K562 (cell line): ENCODE data around the gene MME. TPM values are rescaled to one million over a fixed set of nuclear protein-coding genes. Genes with fewer than 3 reads are reported as not detected.
A peak's percentile ranks its signal among the peaks of the same experiment; 100 is the strongest.

Source experiments
- ATAC-seq: fragments of 200-7000 bp; cut with Tn5 transposase; 3 replicates; pipeline ENCODE4 v1.9.1; 2020; ENCODE audit warnings: moderate library complexity
- BruUV-seq: library from RNA; stranded (reverse); fragments of 400-500 nt; replicated peaks from 2 replicates; lab custom pipeline; 2021; lab: Mats Ljungman, UMichigan
- CTCF ChIA-PET: fragments of 300-600 bp; formaldehyde crosslinking; extraction: SDS; loops from one replicate; lab custom pipeline; 2021; ENCODE audit warnings: low intra/inter-chr PET ratio; lab: Yijun Ruan, JAX
- POLR2A ChIA-PET: fragments of 300-600, 350-650 bp; sonication (Branson Sonifier 250); formaldehyde crosslinking; extraction: SDS; loops from one replicate; lab custom pipeline; 2021; ENCODE audit warnings: antibody characterized with exemption, inconsistent platforms; lab: Yijun Ruan, JAX
- DNase-seq, 4 experiments: peaks; one replicate each; pipeline versions ENCODE4 v3.0.0 to v3.0.0-alpha.2; 2011 to 2018; ENCODE audit warnings: low spot score in 3 of 4, mixed read lengths in 3 of 4; ENCODE audit errors: extremely low read depth in 1 of 4
- FAIRE-seq: peaks from 2 replicates; lab custom pipeline; 2011; peaks lifted over from hg19 to GRCh38; lab: Jason Lieb, UNC
- H2AFZ ChIP-seq: 2 replicates; pipeline ENCODE4 v1.6.0; 2011; ENCODE audit warnings: low read depth, low read length, control low read depth, inconsistent platforms
- H3K27ac ChIP-seq: fragments of 200-600 bp; 3 replicates; pipeline ENCODE4 v1.8.0; 2011; ENCODE audit warnings: low read depth, mild to moderate bottlenecking, control low read depth, inconsistent platforms, low read length, moderate library complexity, mixed read lengths; ENCODE audit errors: extremely low read depth
- H3K27me3 ChIP-seq, 2 experiments: fragments of 300-600 bp in 1 of 2; 2 replicates in 1 of 2; 3 replicates in 1 of 2; pipeline versions ENCODE4 v1.6.0 to v1.8.0; 2011; ENCODE audit warnings: inconsistent platforms in 2 of 2, low read length in 2 of 2, mild to moderate bottlenecking in 1 of 2, mixed read lengths in 1 of 2, moderate library complexity in 1 of 2; ENCODE audit not compliant: control insufficient read depth in 2 of 2, insufficient read depth in 2 of 2
- H3K36me3 ChIP-seq: fragments of 300-600 bp; 3 replicates; pipeline ENCODE4 v1.8.0; 2011; ENCODE audit warnings: mild to moderate bottlenecking, low read length, inconsistent platforms; ENCODE audit not compliant: control insufficient read depth, insufficient read depth
- H3K4me1 ChIP-seq, 2 experiments: fragments of 200-600 bp in 1 of 2; replicated peaks in 1 of 2; 2 replicates in 1 of 2; 3 replicates in 1 of 2; pipeline versions ENCODE4 v1.5.1 to v1.8.0; 2011; ENCODE audit warnings: inconsistent platforms in 2 of 2, low read length in 2 of 2, mild to moderate bottlenecking in 1 of 2, mixed read lengths in 1 of 2, moderate library complexity in 1 of 2; ENCODE audit not compliant: control insufficient read depth in 2 of 2, insufficient read depth in 2 of 2
- H3K4me2 ChIP-seq: 2 replicates; pipeline ENCODE4 v1.6.1; 2011; ENCODE audit warnings: low read length, control low read depth, inconsistent platforms, mixed read lengths; ENCODE audit not compliant: insufficient read depth
- H3K4me3 ChIP-seq: fragments of 200-600 bp; sonication (generic), shearing (Covaris generic); 2 replicates; pipeline ENCODE4 v1.5.1; 2016; ENCODE audit warnings: control low read depth, inconsistent platforms
- H3K79me2 ChIP-seq: fragments of 200-600 bp; 3 replicates; pipeline ENCODE4 v1.8.0; 2011; ENCODE audit warnings: low read length, inconsistent platforms; ENCODE audit not compliant: control insufficient read depth, insufficient read depth
- H3K9ac ChIP-seq, 2 experiments: 2 replicates each; pipeline versions ENCODE4 v1.6.0 to v1.6.1; 2011; ENCODE audit warnings: low read depth in 2 of 2, low read length in 2 of 2, control low read depth in 1 of 2, inconsistent platforms in 1 of 2, mild to moderate bottlenecking in 1 of 2, mixed read lengths in 1 of 2; ENCODE audit not compliant: insufficient read depth in 1 of 2
- H3K9me1 ChIP-seq: one replicate; pipeline ENCODE4 v1.6.0; 2011; ENCODE audit warnings: inconsistent platforms, mild to moderate bottlenecking, low read length, moderate library complexity; ENCODE audit not compliant: control insufficient read depth, insufficient read depth
- H3K9me3 ChIP-seq: replicated peaks from 2 replicates; pipeline ENCODE4 v1.5.1; 2011; ENCODE audit warnings: low read depth, low read length, inconsistent platforms; ENCODE audit not compliant: control insufficient read depth, insufficient read depth
- H4K20me1 ChIP-seq: replicated peaks from 2 replicates; pipeline ENCODE4 v1.6.1; 2011; ENCODE audit warnings: low read length, inconsistent platforms, mixed read lengths; ENCODE audit not compliant: control insufficient read depth, insufficient read depth
- ASH1L ChIP-seq: fragments of 450-650 bp; IDR thresholded peaks from 2 replicates; pipeline ENCODE4 v1.6.1; 2018; ENCODE audit warnings: borderline replicate concordance, mild to moderate bottlenecking, low read depth; ENCODE audit not compliant: partially characterized antibody
- CEBPG ChIP-seq, 3 experiments: fragments of 200-800 bp in 1 of 3; sonication (Bioruptor generic) in 1 of 3; sonication (generic) in 1 of 3; formaldehyde crosslinking in 1 of 3; IDR thresholded peaks in 2 of 3; conservative IDR thresholded peaks in 1 of 3; 2 replicates each; pipeline versions ENCODE4 v1.6.1 to v1.8.0; 2016 to 2022; ENCODE audit warnings: missing compliant biosample characterization in 2 of 3, missing genetic modification characterization in 2 of 3, mild to moderate bottlenecking in 1 of 3, missing genetic modification reagents in 1 of 3
- CREBBP ChIP-seq: IDR thresholded peaks from one replicate; pipeline ENCODE4 v1.6.1; 2012; ENCODE audit warnings: low read depth, mild to moderate bottlenecking, control low read depth, inconsistent platforms, low read length
- E2F1 ChIP-seq: sonication (generic); formaldehyde crosslinking; IDR thresholded peaks from 2 replicates; pipeline ENCODE4 v1.8.1; 2023; ENCODE audit warnings: mild to moderate bottlenecking, missing genetic modification reagents, moderate library complexity
- HDAC8 ChIP-seq: fragments of 450-650 bp; IDR thresholded peaks from 2 replicates; pipeline ENCODE4 v1.6.1; 2016; ENCODE audit warnings: mild to moderate bottlenecking, missing genetic modification characterization, moderate library complexity, missing compliant biosample characterization
- PATZ1 ChIP-seq: fragments of 250-450 bp; sonication (Bioruptor Pico); IDR thresholded peaks from 2 replicates; pipeline ENCODE4 v1.5.0; 2020; ENCODE audit warnings: mild to moderate bottlenecking, borderline replicate concordance
- RREB1 ChIP-seq: fragments of 250-450 bp; sonication (Bioruptor Pico); IDR thresholded peaks from 2 replicates; pipeline ENCODE4 v1.4.0; 2020
- STAT5A ChIP-seq: IDR thresholded peaks from 2 replicates; pipeline ENCODE4 v1.6.1; 2012; ENCODE audit warnings: low read length, inconsistent platforms, borderline replicate concordance
- THRB ChIP-seq: fragments of 450-650 bp; formaldehyde crosslinking; conservative IDR thresholded peaks from 2 replicates; pipeline ENCODE4 v1.4.0; 2022; ENCODE audit warnings: mild to moderate bottlenecking, missing genetic modification characterization
- ZNF174 ChIP-seq: fragments of 250-450 bp; sonication (Bioruptor Pico); IDR thresholded peaks from 2 replicates; pipeline ENCODE4 v1.4.0; 2020; ENCODE audit warnings: mild to moderate bottlenecking
- ZNF436 ChIP-seq: fragments of 250-450, 450-650 bp; sonication (Bioruptor Pico); formaldehyde crosslinking; IDR thresholded peaks from 2 replicates; pipeline ENCODE4 v1.7.0; 2020; ENCODE audit warnings: mild to moderate bottlenecking
- WGBS: fragments of 100-300 bp; shearing (Covaris generic); methylation state at CpG from one replicate; pipeline ENCODE4 v1.1.6; 2016; ENCODE audit warnings: low coverage, mixed read lengths; ENCODE audit not compliant: insufficient coverage; ENCODE audit errors: missing lambda C conversion rate; 5-methylcytosine and 5-hydroxymethylcytosine counted together
- in situ Hi-C: fragments of 300-500 bp; cut with MboI; formaldehyde crosslinking; loops from 4 replicates; pipeline ENCODE4 v1.15.0; 2018; ENCODE audit warnings: inconsistent platforms, mixed read lengths
- intact Hi-C: fragments of 100-400 bp; cut with micrococcal nuclease; formaldehyde crosslinking; loops from 2 replicates; pipeline ENCODE4 v1.14.2; 2022
- polyA plus RNA-seq, 8 experiments: library from polyadenylated mRNA; depleted of rRNA in 4 of 8; stranded (reverse) in 5 of 8; unstranded in 3 of 8; fragments of >200 nt; fragmentation: Nextera tagmentation in 2 of 8; fragmentation: Illumina TruSeq in 1 of 8; extraction: Ambion mirVana in 2 of 8; extraction: Trizol in 1 of 8; gene quantifications; 2 replicates each; pipeline versions ENCODE4 v1.2.1 to v1.2.3, GENCODE V29; 2011 to 2014; ENCODE audit warnings: inconsistent platforms in 1 of 8, missing spikeins in 1 of 8
- total RNA-seq, 7 experiments: library from RNA; depleted of rRNA in 6 of 7; stranded (reverse); fragments of >200 nt in 6 of 7; fragmentation: Illumina TruSeq in 2 of 7; extraction: Trizol in 2 of 7; gene quantifications; 2 replicates each; pipeline versions ENCODE4 v1.2.1 to v1.2.3, GENCODE V29; 2011 to 2021; ENCODE audit warnings: low replicate concordance in 1 of 7

MME gene
- total and polyA plus RNA-seq, 9 of the 15 experiments (the other 6 are each of a cell fraction or from before 2014, with no cell fraction given) = 0.80 to 8.6 (median 2.5) TPM

- no peak for DNase-seq
- CTCF ChIA-PET = no interaction called here
- Histone ChIP-seq H2AFZ (peak overlapping the region; percentile 80), H3K9me1 (no peaks in the 10 kb centered on the region), H3K79me2 (no peaks in the 10 kb centered on the region), H3K9me3 (no peaks in the 10 kb centered on the region), H3K9ac (no peak overlapping the region), H3K36me3 (no peaks in the 10 kb centered on the region), H3K27ac (peak overlapping the region; percentile 34; the same call in 1 of the 3 replicates), H3K4me1 (peaks cover 0 to 3% of the 10 kb centered on the region in 2 experiments; a peak in 1 of 5 replicates), H3K27me3 (no peaks in the 10 kb centered on the region), H3K4me3 (no peak overlapping the region), H3K4me2 (no peak overlapping the region), H4K20me1 (no peaks in the 10 kb centered on the region)
- peak; percentile 42 for ATAC-seq
- intact Hi-C loops = no loop called here
- BruUV-seq = no TSS peak
- TF ChIP-seq RREB1 (CRISPR knock-in tag) (no peak), ZNF174 (CRISPR knock-in tag) (no peak), HDAC8 (tag) (no peak), ZNF436 (CRISPR knock-in tag) (no peak), CEBPG (CRISPR knock-in tag; IDR thresholded peaks at IDR 0.05) (no peak), CEBPG (tag; conservative IDR thresholded peaks at IDR 0.05 in 1 of 2, IDR thresholded peaks at IDR 0.05 in 1 of 2) (no peak), ASH1L (no peak), THRB (CRISPR knock-in tag) (no peak), E2F1 (CRISPR knock-in tag) (no peak), PATZ1 (no peak), CREBBP (no peak), STAT5A (no peak)
- in situ Hi-C loops = no loop called here
- FAIRE-seq = peak; percentile 23
- POLR2A ChIA-PET = interaction anchor here (1.2 to 1.4 kb wide), 2 partner anchors 14 to 16 kb away, joined by 5 to 6 read pairs; no protein-coding TSS in a partner anchor
- WGBS = 5% methylated on average over 1 of the region's 1 CpG
These were observed 15.2 kb upstream of the MME start for GRCh38 chr3:155064920-155065319.
